HG02610 (cell line): ENCODE data around the gene CFB.
"Not testable (repeated sequence)": the region's sequence is repeated elsewhere in the genome, so short reads cannot be mapped to it uniquely, and the experiment has no call there.

Experiments
- ATAC-seq: cut with Tn5 transposase; IDR thresholded peaks from one replicate; pipeline ENCODE4 v1.9.1; 2021; ENCODE audit warnings: mild to moderate bottlenecking, moderate library complexity; ENCODE audit not compliant: unreplicated experiment

Gene CFB

DNA sequence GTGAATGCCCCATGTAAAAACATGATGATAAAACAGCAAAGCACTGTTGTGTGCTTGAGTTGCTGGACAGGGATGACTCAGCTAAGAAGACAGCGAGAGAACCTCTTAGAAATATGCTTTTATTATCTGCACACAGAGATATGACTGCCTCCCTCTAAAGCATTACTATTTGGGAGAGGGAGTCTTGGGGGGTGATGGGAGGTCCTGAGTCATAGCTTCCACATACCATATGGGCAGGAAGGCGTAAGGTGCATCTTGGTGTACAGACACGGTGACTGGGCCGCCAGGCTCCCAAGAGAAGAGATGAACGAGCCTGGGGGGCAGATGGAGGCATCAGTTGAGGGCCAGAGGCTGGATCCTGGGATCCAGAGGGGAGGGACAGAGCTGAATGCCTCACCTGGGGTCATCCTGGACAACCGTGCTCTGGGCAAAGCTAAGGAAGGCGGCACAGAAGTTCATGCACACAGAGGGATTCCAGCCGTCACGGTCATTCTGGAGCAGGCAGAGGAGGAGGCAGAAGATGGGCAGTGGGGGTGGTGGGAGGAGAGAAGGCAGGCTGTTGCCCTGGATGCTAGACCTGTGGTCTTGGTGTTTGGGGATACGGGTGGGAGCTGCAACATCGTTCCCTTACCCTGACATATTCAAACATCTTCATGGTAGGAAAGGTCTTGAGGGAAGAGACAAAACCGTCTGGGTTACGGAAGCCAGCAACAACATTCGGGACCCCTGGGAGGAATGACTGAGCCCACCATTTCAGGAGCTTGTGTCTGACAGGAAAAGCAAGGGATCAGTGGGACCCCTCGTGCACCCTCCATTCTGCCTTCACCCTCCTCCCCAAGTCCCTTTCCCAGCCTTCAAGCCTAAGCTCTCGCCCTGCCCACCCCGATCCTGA lies 24.1 kb downstream of the CFB start:
- no peak for ATAC-seq

DNA sequence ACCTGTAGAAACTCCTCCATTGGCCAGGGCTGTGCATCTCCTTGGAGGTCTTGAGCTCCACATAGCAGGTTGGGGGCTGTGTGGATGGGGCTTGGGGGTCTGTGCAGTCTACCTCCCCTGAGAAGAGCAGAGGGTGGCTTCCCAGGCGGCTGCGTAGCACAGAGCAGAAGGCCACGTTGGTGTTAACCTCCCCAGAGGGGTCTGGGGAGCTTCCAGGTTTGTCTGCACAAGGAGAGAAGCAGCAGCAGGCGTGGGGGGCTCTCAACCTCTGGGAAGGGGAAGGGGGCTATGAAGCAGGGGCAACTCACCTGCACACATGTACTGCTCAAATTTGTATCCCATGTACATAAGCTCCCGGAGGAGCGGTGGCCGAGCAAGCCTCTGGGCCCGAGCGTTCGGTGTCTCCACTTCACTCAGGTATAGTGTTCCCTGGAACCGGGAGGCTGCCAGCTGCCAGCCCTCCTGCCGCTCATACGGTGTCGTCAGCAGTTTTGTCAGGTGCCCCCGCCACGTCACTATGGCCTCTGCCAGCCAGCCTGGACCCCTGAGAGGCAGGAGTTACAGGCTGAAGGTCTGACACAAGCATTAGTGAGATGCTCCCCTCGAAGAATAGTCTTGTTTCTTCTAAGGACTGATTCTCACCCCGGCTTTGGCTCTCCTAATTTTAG lies 24.8 kb downstream of the CFB start:
- ATAC-seq, result no peak

DNA sequence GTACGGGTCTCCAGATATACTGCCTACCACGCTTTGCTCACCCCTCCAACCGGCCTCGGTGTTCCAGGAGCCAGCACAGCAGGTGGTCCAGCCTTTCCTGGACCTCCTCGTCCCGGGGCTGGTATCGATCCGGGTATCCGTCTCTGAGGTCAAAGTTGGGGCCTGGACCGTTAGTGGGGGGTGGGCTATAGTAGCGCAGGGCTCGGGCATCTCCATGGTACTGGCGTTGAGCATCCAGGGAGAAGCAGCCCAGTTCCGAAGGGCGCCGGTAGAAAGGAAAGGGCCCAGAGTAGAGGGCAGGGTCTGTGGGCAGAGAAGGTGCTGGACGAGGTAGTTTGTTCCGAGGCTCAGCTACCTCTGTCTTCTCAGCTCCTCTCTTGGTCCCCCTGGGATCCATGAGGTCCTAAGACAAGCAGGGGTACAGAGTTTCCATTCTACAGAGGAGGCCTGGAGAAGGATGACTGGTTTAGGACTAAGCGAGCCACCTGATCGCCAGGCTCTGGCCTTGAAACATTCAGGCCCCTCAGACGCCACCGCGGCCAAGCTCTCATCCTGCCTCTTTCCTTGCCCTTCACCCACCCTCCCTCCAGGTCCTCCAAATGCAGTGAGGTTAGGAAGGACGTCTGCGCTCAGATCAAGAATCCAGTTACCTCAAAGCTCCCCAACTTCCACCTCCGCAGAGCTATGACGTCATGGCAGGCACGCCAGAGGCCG lies 25.5 kb downstream of the CFB start:
- ATAC-seq, result no peak

DNA sequence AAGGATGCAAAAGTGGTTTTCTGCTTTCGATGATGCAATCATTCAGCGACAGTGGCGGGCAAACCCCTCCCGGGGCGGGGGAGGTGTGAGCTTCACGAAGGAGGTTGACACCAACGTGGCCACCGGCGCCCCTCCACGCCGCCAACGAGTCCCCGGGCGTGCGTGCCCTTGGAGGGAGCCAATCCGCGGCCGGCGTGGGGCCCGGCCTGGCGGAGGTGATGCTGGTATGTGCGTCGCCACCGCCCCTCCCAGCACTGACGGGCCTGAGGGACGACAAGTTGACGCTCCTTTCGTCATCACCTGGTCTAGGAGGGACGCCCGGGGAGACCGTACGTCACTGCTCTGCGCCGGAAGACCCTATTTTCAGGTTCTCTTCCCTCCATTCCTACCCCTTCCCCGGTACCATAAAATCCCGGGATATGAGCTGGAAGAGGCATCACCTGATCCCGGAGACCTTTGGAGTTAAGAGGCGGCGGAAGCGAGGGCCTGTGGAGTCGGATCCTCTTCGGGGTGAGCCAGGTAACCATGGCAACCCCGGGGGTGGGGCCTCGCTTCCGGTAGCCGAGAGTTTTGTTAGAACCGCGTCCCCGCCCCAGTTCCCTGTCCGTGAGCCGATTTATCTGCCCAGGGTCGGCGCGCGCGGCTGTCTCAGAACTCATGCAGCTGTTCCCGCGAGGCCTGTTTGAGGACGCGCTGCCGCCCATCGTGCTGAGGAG lies 26.3 kb downstream of the CFB start, which contains the start of gene DXO:
DXO (minus strand) TSS at position 146 of the 716 bp plus-strand sequence. CDS start 463 bp downstream, outside the sequence.
- peak; percentile 87 for ATAC-seq

DNA sequence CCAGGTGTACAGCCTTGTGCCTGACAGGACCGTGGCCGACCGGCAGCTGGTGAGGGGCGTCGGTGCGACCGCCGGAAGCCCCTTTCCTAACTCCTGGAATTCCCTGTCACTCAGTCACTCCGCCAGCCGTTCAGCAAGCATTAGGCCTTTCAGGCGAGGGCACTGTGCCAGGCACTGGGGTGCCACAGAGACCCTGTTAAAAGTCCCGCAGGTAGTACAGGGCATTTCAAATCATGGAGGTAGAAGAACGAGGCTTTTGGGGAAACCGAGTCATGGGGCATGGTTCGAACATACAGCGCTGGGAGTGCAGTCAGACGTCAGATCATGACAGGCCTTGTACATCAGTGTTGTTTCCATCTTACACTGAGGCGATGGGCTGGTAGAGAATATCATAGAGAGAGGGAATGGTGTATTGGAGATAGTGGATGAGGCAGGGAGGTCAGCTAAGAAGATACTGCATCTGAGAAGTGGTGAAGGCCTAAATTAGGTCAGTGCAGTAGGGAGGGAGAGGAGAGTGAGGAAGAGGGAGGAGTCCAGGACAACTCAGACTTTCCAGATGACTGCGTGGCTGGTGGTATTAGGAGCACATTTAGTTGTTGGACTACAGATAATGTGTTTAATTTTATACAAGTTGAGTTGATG lies 26.9 kb downstream of the CFB start:
- no peak for ATAC-seq

DNA sequence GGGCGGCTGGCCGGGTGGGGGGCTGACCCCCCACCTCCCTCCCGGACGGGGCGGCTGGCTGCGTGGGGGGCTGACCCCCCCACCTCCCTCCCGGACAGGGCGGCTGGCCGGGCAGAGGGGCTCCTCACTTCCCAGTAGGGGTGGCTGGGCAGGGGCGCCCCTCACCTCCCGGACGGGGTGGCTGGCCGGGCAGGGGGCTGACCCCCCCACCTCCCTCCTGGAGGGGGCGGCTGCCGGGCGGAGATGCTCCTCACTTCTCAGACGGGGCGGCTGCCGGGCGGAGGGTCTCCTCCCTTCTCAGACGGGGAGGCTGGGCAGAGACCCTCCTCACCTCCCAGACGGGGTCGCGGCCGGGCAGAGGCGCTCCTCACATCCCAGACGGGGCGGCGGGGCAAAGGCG lies 30.2 kb downstream of the CFB start:
- not testable (repeated sequence) for ATAC-seq

DNA sequence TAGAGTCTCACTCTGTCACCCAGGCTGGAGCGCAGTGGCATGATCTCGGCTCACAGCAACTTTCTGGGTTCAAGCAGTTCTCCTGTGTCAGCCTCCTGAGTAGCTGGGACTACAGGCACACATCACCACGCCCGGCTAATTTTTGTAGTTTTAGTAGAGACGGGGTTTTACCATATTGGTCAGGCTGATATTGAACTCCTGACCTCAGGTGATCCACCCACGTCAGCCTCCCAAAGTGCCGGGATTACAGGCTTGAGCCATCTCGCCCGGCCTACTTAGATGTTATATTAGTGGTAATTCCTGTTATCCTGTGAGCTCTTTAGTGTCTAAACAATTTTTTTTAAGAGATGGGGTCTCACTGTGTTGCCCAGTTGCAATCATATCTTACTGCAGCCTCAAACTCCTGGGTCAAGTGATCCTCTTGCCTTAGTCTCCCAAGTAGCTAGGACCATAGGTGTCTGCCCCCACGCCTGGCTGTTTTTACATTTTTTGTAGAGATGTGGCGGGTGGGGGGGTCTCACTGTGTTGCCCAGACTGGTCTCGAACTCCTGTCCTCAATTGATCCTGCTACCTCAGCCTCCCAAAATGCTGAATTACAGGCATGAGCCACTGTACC lies 32.0 kb downstream of the CFB start:
- ATAC-seq, result no peak

DNA sequence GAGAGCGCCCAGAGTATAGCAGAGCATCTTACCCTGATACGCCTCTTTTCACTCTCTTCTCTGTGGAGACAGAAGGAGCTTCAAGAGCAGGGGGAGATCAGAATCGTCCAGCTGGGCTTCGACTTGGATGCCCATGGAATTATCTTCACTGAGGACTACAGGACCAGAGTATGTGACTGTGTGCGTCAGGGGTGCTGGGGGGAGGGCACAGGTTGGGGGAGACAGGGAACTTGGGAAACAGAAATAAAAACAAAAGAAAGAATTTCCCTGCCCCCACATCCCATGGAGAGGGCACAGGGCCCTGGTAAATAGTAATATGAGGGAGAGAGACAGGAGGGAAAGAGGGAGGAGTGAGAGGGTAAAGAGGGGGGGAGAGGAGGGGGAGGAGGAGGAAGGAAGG lies 32.9 kb downstream of the CFB start:
- no peak for ATAC-seq

DNA sequence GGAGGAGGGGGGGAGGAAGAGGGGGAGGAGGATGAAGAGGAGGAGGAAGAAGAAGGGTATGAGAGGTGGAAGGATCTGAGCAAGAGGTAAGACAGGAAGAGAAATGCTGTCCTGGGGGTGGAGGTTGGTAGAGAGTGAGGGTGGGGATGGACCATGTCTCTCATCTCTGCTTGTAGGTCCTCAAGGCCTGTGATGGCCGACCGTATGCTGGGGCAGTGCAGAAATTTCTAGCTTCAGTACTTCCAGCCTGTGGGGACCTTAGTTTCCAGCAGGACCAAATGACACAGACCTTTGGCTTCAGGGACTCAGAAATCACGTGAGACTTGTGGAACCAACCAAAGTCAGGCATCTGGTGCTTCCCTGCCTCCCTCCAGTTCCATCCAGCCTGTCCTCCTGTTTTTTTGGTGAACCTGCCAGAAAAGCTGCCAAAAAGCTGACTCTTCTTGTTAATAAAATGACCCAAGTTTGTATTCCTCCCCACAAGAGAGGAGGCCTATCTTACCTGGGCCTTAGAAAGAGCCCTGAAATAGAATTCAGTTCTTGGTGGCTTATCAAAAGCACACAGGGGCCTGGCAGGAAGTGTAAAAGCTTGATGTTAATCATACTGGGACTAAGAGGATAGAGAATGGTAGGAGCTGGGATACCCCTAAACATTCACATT lies 33.5 kb downstream of the CFB start:
- ATAC-seq, result no peak

DNA sequence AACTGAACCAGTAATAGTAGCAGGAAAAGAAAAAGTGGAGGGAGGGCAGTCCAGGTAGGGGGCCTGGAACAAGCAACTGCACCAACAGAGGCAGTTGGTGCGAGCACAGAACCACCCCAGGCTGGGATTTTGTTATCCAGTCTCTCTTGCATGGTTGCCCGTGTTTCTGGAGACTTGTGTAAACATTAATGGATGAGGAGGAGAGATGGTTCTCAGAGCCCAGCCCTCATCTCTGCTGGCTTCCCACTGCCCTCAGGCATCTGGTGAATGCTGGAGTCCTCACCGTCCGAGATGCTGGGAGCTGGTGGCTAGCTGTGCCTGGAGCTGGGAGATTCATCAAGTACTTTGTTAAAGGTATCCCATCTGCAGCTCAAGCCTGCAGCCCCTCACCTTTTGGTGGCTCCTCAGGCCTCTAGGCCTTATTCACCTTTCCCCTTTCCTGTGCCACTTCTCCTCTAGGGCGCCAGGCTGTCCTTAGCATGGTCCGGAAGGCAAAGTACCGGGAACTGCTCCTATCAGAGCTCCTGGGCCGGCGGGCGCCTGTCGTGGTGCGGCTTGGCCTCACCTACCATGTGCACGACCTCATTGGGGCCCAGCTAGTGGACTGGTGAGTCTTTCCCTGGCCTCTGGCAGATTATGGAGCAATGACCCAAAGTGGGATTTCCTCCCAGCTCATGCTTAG lies 34.4 kb downstream of the CFB start:
- ATAC-seq, result not testable (repeated sequence)

DNA sequence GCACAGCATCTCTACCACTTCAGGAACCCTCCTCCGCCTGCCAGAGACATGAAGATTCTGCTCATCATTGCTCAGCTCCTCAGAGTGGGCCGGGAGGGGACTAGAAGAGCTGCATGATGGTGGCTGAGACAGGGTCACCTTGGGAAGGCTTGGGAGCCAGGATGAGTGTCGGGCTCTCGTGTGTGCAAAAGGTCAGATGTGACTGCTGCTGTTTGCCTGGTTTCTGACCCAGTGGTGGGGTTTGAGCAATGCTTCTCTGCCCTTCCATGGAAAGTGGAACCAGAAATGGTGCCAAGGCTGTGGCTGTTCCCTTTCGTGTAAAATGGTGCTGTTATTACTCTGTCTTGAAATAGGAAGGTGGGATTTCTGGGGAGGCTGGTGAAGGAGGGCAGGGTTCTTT lies 35.1 kb downstream of the CFB start:
- not testable (repeated sequence) for ATAC-seq

DNA sequence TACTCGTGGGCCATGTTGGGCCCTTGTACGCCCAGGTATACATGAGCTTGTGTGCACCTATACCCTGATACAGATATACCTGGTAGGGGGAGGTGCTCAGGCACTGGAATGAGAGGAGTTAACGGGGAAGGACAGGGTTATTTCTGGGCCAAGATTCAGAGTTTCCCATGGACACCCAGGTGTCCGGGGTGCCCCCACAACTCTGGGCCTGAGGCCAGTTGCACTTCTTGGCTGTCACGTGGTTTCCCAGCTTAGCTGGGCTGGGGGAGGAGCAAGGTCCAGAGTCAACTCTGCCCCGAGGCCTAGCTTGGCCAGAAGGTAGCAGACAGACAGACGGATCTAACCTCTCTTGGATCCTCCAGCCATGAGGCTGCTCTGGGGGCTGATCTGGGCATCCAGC lies 35.8 kb downstream of the CFB start, which contains the start of gene C4A:
C4A (plus strand) TSS at position 314 of the 400 bp plus-strand sequence; CDS start at position 365, 51 bp downstream.
- ATAC-seq, result not testable (repeated sequence)

DNA sequence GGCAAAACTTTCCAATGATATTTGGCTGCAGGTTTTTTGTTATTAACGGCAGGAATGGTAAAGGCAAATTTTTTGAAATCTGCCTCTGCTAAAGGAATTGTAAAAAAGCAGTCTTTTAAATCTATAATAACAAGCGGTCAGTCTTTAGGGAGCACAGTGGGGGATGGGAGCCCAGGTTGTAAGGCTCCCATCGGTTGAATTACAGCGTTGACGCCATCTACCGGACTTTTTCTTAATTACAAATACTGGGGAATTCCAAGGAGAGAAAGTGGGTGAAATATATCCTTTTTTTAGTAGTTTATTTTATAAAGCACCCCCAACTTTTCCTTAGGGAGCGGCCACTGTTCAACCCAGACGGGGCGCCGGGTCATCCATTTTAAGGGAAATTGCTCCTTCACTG lies 43.5 kb downstream of the CFB start:
- ATAC-seq, result not testable (repeated sequence)

DNA sequence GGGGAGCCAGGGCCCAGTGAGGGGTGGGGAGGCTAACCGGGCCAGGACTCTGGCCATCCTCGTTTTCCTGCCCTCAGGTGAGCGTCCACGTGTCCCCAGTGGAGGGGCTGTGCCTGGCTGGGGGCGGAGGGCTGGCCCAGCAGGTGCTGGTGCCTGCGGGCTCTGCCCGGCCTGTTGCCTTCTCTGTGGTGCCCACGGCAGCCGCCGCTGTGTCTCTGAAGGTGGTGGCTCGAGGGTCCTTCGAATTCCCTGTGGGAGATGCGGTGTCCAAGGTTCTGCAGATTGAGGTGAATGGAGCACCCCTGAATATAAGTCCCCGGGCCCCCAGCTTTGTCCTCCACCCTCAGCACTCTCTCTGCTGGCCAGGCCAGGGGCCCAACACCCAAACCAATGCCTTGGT lies 48.5 kb downstream of the CFB start:
- not testable (repeated sequence) for ATAC-seq

DNA sequence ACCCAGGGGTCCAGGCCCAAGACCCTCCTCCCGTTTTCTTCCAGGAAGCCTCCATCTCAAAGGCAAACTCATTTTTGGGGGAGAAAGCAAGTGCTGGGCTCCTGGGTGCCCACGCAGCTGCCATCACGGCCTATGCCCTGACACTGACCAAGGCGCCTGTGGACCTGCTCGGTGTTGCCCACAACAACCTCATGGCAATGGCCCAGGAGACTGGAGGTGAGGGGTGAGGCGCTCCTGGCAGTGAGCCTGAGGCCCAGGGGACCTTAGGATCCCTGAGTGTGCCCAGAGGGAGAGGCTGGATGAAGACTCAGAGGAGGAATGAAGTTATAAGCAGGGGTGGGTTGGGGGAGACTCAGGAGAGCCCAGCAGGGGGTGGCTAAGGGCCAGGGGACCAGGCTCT lies 50.5 kb downstream of the CFB start:
- ATAC-seq, result not testable (repeated sequence)
